Kidney epithelial cell (primary cell): ENCODE measurements around the gene CLIC5. TPM values are rescaled to one million over a fixed set of nuclear protein-coding genes. Genes with fewer than 3 reads are reported as not detected.

Source experiments
- DNase-seq: peaks from one replicate; pipeline ENCODE4 v3.0.0-alpha.2; 2010; ENCODE audit warnings: low read depth
- H3K27me3 ChIP-seq: 2 replicates; pipeline ENCODE4 v1.6.0; 2011; ENCODE audit warnings: low read length; ENCODE audit not compliant: control insufficient read depth, insufficient read depth
- H3K36me3 ChIP-seq: 2 replicates; pipeline ENCODE4 v1.5.1; 2011; ENCODE audit warnings: low read length; ENCODE audit not compliant: control insufficient read depth, insufficient read depth
- H3K4me3 ChIP-seq: 2 replicates; pipeline ENCODE4 v1.5.1; 2011; ENCODE audit warnings: low read depth, mild to moderate bottlenecking, control low read depth, low read length
- CTCF ChIP-seq: IDR thresholded peaks from 2 replicates; pipeline ENCODE4 v1.5.1; 2011; ENCODE audit warnings: mild to moderate bottlenecking, moderate library complexity, low read length, control low read depth, inconsistent platforms; ENCODE audit not compliant: insufficient read depth, poor library complexity, severe bottlenecking
- total RNA-seq: library from RNA; depleted of rRNA; stranded (reverse); fragments of >200 nt; gene quantifications from 2 replicates; pipeline ENCODE4 v1.2.3, GENCODE V29; 2015

The CLIC5 gene
- total RNA-seq, 1 donor from 2014 or later, result 3.2 TPM

DNA sequence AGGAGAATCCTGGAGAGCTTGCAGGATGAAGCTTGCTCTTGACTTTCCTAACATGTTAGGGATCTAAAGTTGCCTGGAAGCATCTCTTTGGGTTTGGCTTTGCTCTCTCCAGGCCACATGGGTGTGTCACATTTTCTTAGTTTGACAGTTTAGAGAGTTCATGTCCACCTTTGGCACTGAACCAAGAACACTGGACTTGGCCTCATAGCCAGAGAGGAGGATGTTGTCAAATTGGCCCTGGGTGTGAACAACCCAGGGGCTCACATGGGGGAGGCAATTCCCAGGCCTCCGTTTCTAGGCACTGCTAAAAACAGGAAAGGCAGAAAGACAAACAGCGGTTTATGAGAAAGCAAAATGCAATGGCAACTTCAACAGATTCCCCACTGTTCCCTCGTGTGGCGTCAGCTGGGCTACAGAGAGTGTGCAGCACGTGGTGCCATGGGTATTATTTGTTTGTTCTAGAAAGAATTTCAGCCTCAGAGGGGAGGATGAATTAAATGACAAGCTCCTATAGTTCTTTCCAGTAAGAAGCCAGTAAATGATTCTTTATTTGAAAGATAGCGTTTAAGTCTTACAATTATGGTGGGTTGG lies 93.9 kb downstream of the CLIC5 start:
- H3K27me3 ChIP-seq, result no peaks in the 10 kb centered on the region
- no peak for TF ChIP-seq CTCF
- no peak overlapping the region for H3K4me3 ChIP-seq
- no peaks in the 10 kb centered on the region for H3K36me3 ChIP-seq
- no peak for DNase-seq

DNA sequence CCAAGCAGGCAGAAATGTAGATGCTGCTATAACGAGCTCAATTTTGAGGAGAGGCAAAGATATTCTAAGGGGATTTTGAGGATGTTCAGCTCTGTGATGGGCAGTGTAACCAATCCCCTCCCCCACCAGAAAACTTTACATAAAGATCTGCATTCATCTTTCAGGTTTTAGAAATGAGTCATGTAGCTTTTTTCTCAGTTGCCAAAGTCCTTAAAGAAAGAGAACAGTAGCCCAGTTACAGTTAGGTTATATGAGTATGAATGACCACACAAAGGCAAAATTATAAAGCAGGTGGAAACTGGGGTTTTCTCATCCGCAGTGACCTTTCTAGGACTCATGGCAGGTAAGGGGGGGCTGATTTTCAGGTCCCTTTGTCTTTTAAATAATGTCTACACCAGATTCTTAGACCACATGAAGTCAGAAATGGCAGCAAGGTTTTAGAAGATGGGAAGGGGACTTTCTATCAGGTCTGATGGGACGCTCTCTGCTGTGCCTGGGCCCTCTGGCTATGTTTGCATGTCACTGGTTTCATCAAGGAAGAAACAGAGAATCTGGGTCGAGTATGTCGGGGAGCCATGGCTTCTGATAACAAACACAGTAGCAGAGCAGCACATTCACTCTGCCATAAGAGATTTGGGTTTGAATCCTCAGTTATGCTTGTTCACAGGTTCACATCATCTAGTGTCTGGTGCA lies 94.7 kb downstream of the CLIC5 start:
- DNase-seq, result no peak
- Histone ChIP-seq H3K36me3 (no peaks in the 10 kb centered on the region), H3K27me3 (no peaks in the 10 kb centered on the region), H3K4me3 (no peak overlapping the region)
- TF ChIP-seq CTCF, result no peak

DNA sequence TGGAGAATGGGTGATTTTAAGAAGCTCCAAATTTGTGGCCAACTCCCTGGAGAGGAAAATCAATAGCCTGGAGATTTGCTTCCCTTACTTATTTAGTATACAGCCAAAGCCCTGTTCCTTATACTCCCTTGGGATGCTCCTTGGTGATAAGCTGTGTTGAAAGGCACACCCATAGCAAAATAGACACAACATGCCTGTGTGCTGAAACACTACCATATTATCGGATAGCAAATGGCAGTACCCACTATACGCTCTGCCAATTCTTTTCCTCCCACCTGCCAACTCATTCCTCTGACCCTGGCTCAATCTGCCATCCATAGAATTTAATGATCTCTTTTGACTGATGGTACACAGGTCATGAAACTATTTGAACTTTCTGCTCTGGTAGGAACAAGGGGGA lies 98.2 kb downstream of the CLIC5 start:
- Histone ChIP-seq H3K27me3 (no peaks in the 10 kb centered on the region), H3K4me3 (no peak overlapping the region), H3K36me3 (no peaks in the 10 kb centered on the region)
- TF ChIP-seq CTCF, result no peak
- DNase-seq, result no peak

- TF ChIP-seq CTCF, result no peak
- no peak overlapping the region for H3K4me3 ChIP-seq
These were observed 99.0 kb downstream of the CLIC5 start for GRCh38 chr6:45916692-45917091.

DNA sequence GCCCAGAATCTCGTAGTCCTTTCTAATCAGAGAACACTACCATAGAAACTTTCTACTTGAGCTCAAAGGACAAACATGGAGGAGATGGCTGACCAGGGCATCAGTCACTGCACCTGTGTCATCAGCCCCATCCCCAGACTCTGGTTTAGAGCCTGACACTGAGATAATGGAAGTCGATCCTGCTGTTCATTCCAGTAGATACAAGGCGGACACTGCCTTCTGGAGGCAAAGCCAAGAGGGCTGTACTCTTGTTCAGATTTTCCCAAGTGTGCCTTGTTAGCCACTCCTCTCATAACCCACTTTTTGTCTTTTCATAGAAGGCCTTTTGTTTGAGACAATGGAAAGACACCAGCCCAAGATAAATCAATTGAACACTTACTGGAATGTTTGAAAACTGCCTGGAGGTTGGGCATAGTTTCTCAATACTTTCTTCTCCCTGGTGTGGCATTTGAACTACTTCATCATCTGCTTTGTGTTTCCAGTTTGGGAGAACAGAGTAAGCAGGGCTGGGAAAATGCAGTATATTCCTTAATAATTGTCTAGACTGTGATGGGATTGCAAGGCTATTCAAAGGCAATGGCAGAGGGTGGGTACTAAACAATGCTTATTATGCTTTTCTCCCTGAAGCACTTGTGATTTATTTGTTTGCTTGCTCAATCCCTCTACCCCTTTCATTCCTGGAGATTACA lies 99.7 kb downstream of the CLIC5 start:
- H3K27me3 ChIP-seq, result no peaks in the 10 kb centered on the region
- no peak for DNase-seq
- no peak for TF ChIP-seq CTCF
- no peaks in the 10 kb centered on the region for H3K36me3 ChIP-seq
- no peak overlapping the region for H3K4me3 ChIP-seq

More at GRCh38 chr6:45916692-45917091, 99.0 kb downstream of the CLIC5 start:
- H3K27me3 ChIP-seq, result no peaks in the 10 kb centered on the region
- DNase-seq, result no peak
- no peaks in the 10 kb centered on the region for H3K36me3 ChIP-seq
